GM13976 (cell line): ENCODE data around the gene WDR90.

Experiments used
- DNase-seq: peaks from one replicate; pipeline ENCODE4 v3.0.0; 2012; ENCODE audit warnings: low spot score
- in situ Hi-C: fragments of 300-500 bp; cut with MboI; formaldehyde crosslinking; loops from one replicate; pipeline ENCODE4 v1.12.0; 2022; ENCODE audit warnings: low sequenced_read_pairs, mixed read lengths, inconsistent platforms; ENCODE audit not compliant: unreplicated experiment
- TF ChIP-seq, protein P1 (sequence below): IDR thresholded peaks from 2 replicates; pipeline ENCODE4 v1.5.1; 2012; ENCODE audit warnings: borderline replicate concordance, mild to moderate bottlenecking; ENCODE audit not compliant: insufficient read depth; ENCODE audit errors: extremely low read depth, missing control alignments, control extremely low read depth

Gene WDR90

DNA sequence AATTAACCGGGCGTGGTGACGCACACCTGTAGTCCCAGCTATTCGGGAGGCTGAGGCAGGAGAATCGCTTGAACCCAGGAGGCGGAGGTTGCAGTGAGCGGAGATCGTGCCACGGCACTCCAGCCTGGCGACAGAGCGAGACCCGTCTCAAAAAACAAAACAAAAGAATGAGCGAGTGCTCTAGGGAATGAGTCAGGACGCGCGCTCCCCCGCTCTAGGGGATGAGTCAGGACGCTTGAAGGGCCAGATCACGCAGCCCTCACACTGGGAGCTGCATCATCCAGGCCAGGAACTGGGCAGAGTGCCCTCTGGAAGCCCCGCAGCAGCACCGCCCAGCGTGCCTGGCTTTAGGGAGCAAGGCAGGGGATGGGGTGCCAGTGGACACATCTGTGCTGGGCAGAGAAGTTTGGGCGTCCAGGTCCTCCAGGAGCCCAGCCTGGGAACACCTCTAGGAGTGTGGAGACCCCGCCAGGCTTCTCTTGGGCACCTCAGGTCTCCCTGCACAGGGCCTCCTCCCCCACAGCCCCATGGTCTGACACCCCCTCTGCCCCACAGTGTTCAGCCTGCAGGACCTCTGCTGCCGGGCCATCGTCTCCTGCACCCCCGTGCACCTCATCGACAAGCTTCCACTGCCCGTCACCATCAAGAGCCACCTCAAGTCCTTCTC, 22.2 kb upstream of the WDR90 start:
- TF ChIP-seq, protein P1, sequence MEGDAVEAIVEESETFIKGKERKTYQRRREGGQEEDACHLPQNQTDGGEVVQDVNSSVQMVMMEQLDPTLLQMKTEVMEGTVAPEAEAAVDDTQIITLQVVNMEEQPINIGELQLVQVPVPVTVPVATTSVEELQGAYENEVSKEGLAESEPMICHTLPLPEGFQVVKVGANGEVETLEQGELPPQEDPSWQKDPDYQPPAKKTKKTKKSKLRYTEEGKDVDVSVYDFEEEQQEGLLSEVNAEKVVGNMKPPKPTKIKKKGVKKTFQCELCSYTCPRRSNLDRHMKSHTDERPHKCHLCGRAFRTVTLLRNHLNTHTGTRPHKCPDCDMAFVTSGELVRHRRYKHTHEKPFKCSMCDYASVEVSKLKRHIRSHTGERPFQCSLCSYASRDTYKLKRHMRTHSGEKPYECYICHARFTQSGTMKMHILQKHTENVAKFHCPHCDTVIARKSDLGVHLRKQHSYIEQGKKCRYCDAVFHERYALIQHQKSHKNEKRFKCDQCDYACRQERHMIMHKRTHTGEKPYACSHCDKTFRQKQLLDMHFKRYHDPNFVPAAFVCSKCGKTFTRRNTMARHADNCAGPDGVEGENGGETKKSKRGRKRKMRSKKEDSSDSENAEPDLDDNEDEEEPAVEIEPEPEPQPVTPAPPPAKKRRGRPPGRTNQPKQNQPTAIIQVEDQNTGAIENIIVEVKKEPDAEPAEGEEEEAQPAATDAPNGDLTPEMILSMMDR = no peak
- no peak for DNase-seq
- in situ Hi-C loops = no loop called here

DNA sequence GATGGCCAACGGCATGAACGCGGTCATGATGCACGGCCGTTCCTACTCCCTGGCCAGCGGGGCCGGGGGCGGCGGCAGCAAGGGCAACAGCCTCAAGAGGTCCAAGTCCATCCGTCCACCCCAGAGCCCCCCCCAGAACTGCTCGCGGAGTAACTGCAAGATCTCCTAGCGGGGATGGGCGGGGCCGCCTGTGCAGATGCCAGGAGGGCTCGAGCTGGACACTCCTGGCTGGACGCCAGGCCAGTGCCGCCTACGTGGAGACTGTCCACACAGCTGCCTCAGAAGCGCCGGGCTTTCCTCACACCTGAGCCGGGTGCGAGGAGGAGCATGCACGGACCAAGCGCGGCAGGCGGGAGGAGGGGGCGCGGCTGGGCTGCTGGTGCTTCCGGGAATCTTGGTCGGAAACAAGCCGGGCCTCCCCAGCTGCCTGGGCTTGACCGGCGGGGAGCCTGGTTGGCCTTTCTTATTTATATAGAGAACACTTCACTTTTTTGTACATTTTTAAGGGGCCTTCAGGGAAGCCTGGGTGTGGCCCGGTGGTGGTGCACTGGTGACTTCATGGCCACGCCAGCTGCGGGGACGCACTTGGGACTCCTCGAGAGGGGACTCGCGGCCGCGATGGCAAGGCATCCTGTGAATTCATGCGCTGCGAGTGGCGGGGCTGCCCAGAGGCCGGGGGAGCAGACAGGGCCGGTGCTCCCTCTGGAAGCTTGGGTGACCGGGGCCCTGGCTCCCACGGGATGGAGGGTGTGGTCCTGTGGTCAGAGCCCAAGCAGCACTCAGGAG, 21.5 kb upstream of the WDR90 start:
- TF ChIP-seq, protein P1 = no peak
- no peak for DNase-seq
- in situ Hi-C loops = no loop called here

DNA sequence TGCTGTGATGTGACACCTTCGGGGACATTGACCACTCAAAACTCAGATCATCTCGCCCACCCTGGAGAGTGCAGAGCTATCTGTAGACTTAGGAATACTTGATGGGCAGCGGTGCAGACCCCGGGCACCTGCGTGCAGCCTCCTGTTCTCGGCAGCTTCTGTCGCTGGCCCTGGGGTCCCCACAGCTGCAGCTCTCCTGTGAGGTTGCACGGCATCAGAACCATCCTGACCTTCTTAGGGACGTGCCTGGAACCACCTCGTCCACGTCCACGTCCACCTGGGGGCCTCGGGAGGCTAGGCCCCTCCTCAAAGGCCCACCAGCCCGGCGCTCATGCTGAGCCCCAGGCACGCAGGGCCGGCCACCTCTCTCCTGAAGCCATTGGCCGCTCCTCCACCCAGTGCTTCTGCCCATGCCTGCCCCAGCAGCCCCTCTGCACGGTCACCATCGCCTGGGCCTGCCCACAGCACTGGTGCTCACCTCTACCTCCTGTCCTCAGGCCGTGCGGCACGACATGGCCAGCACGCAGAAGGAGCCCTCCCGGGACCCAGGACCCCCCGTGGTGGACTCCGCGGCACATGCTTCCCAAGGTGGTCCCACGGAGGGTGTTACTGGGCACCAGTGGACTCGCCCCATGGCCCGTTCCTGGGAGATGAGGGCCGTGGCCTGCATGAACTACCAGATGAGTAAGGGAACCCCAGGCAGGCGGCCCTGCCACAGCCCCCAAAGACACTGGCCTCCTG, 20.7 kb upstream of the WDR90 start:
- TF ChIP-seq, protein P1 = no peak
- DNase-seq = no peak
- in situ Hi-C loops = no loop called here

DNA sequence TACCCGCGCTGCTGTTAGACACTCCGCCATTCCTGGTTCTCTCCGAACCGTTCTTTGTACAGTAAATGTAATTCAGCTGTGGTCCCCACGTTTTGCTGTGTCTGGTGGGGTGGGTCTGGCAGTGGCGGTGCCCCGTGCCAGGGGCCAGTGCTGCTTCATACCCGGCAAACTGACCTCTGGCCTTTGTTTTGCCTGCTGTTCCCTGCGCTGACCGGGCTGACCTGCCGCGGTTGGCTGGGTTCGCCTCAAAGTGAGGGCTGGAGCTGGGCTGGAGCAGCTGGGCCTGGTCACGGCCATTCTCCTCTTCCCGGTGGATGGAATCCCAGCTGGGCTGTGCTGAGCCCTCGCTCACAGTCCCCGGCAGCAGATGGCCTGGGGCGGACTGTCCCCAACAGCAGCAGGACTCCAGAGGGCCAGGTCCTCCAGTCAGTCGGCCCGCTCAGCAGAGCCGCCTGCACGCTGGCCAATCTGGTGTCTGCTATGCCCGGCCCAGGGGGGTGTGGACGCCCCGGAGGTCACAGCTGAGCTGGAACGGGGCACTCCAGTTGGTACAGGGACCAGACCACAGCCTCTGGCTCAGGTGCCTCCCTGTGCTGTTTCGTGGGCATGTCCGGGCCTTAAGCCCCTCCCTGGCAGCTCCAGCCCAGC, 19.9 kb upstream of the WDR90 start:
- TF ChIP-seq, protein P1 = no peak
- in situ Hi-C loops = no loop called here
- DNase-seq = no peak

DNA sequence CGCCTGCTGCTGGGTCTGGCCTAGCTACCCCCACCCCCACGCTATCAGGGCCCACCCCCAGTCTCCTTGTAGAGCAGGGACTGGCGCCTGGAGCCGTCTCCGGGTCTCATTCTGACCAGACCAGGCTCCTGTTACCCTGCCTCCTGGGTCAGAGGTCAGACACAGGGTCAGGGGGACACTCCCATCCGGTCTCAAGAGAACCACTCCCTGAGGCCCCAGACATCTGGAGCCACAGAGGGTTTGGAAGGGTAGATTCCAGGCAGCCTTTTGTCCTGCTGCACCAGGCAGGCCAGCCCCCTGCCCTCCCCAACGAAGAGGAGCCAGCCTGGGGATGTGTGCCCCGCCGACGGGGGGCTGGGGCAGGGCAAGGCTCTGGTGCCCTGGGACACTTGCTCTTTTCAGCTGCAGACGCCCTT, 19.3 kb upstream of the WDR90 start:
- no peak for DNase-seq
- in situ Hi-C loops = no loop called here

More for the DNA sequence above, 19.3 kb upstream of the WDR90 start:
- TF ChIP-seq, protein P1 = no peak
